ES-I3 (cell line): Measurements from ENCODE around the gene NKAIN1.
"Not testable (repeated sequence)": the region's sequence is repeated elsewhere in the genome, so short reads cannot be mapped to it uniquely, and the experiment has no call there.

Experiments
- H3K36me3 ChIP-seq: 2 replicates; pipeline ENCODE4 v1.6.1; 2013; ENCODE audit warnings: mild to moderate bottlenecking, low read length, control low read depth, moderate library complexity; ENCODE audit not compliant: insufficient read depth
- H3K4me1 ChIP-seq: 2 replicates; pipeline ENCODE4 v1.6.1; 2013; ENCODE audit warnings: mild to moderate bottlenecking, control low read depth, low read length; ENCODE audit not compliant: insufficient read depth
- H3K9ac ChIP-seq: 2 replicates; pipeline ENCODE4 v1.6.1; 2013; ENCODE audit warnings: low read depth, mild to moderate bottlenecking, low read length, moderate library complexity
- H3K9me3 ChIP-seq: 2 replicates; pipeline ENCODE4 v1.6.1; 2013; ENCODE audit warnings: mild to moderate bottlenecking, low read length, moderate library complexity; ENCODE audit not compliant: control insufficient read depth, insufficient read depth

The NKAIN1 gene

DNA sequence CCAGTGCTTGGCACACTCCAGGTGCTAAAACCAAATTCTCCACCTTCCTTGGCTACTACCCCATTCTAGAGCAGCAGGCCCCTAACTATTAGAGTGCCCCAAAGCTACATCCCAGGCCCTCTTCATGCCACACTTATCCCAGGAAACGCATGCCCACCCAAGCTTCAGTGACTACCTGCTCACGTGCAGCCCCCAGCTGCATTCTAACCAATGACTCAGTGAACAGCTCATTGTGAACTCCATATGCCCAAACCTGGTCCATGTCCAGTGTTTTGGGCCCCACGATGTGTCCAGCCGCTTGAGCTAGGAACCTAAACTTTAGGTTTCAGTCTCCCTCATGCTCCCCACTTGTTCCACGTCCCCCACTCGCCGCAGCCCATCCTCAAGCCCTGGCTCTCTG lies 41.5 kb downstream of the NKAIN1 start:
- Histone ChIP-seq H3K9me3 (no peaks in the 10 kb centered on the region), H3K36me3 (no peaks in the 10 kb centered on the region), H3K9ac (no peak overlapping the region), H3K4me1 (no peaks in the 10 kb centered on the region)

DNA sequence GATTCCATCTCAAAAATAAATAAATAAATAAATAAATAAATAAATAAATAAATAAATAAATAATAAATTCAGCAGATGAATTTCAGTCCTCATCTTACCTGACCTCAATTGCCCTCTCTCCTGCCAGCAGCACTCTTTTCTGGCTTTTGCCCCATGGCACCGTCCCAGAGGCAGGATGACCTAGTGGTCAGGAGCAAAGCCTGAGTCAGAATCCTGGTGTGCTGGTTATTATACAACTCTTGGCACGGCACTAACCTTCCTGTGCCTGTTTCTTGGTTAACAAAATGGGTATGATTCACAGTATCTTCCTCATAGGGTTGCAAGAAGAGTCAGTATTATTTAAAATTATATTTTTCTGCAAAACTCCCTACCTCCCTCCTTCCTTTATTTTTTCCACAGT lies 43.0 kb downstream of the NKAIN1 start:
- no peak overlapping the region for H3K9ac ChIP-seq
- no peaks in the 10 kb centered on the region for H3K9me3 ChIP-seq
- H3K36me3 ChIP-seq, result no peaks in the 10 kb centered on the region
- H3K4me1 ChIP-seq, result no peaks in the 10 kb centered on the region

DNA sequence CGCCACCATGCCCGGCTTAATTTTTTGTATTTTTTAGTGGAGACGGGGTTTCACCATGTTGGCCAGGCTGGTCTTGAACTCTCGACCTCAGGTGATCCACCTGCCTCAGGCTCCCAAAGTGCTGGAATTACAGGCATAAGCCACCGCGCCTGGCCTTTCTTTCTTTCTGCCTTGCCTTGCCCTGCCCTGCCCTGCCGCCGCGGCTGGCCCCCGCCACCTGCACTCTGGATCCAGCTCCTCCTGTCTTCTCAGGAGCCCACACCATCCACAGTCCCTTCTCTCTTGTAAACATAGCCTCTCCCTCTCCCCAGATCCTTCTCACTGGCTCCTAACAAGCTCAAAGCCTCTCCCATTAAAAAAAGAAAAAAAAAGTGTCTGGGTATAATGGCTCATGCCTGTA lies 44.4 kb downstream of the NKAIN1 start:
- H3K4me1 ChIP-seq, H3K36me3 ChIP-seq, H3K9ac ChIP-seq, H3K9me3 ChIP-seq: not testable (repeated sequence)

DNA sequence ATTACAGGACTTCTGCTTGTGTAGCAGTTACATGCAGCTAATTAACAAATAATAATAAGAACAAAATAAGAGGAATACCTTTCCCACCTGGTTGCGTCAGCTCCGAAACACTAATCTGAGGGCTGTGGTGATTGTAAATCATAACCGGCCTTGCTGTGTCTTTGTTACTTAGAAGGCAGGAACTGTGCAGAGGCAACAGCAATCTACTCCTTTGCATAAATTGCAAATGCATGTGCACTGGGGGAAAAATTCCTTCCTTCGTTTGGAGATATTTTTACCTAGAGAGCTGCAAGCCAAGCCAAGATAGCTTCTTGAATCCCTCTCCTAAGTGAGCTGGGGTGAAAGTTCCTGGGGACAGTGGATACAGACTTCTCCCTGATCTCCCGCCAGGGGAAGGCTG lies 46.0 kb downstream of the NKAIN1 start:
- Histone ChIP-seq H3K9ac (no peak overlapping the region), H3K9me3 (no peaks in the 10 kb centered on the region), H3K36me3 (no peaks in the 10 kb centered on the region), H3K4me1 (no peaks in the 10 kb centered on the region)

- Histone ChIP-seq H3K9me3 (no peaks in the 10 kb centered on the region), H3K9ac (no peak overlapping the region), H3K36me3 (no peaks in the 10 kb centered on the region), H3K4me1 (no peaks in the 10 kb centered on the region)
These were observed 48.4 kb downstream of the NKAIN1 start for GRCh38 chr1:31191281-31191680.

DNA sequence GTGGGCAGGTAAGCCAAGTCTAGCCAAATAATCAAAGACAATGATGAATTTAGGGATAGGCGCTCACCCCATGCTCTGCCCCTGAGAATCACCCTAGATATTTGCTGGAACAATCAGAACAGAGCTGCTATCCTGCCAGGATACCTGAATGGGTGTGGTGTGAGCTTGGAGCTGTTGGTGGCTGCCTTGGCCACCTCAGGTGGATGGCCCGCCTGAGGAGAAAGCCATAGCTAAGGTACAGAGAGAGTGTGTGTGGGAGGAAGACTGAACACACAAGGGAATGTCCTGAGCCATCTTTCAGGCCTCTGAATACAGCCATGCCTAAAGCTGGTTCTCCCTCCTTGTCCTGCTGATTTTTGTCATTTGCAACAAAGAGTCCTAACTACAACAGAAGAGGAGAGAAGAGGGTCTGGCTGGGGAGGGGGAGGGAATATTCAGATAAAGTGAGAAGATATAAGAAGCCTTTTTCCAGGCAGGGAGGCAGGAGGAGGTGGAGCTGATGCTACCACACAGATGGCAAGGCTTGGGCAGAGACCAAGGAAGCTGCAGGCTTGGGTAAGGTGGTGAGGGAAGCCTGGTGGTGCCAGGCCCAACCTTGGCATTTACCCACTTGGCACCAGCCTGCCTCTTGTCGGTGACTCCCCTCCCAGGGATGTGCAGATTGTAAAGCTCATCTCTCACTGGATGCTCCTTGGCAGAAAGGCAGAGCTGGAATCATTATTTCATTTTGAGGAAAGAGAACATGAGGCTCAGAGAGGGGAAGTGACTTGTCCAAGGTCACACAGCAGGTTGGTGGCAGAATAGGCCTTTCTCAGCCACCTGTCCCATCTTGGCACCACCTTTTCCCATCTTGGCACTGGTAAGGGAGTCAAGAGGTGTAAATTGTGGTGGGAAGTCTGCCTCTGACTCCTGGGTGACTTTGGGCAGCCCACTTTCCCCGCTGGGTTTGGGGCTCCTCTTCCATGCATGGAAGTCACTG lies 49.7 kb downstream of the NKAIN1 start:
- Histone ChIP-seq H3K4me1 (no peaks in the 10 kb centered on the region), H3K36me3 (no peaks in the 10 kb centered on the region), H3K9me3 (no peaks in the 10 kb centered on the region), H3K9ac (no peak overlapping the region)

- Histone ChIP-seq H3K36me3 (no peaks in the 10 kb centered on the region), H3K4me1 (no peaks in the 10 kb centered on the region), H3K9ac (no peak overlapping the region), H3K9me3 (no peaks in the 10 kb centered on the region)
These were observed 55.6 kb downstream of the NKAIN1 start for GRCh38 chr1:31183927-31184554.

GRCh38 chr1:31183126-31183525 lies 56.6 kb downstream of the NKAIN1 start:
- no peaks in the 10 kb centered on the region for H3K36me3 ChIP-seq
- no peaks in the 10 kb centered on the region for H3K9me3 ChIP-seq
- no peaks in the 10 kb centered on the region for H3K4me1 ChIP-seq
- no peak overlapping the region for H3K9ac ChIP-seq

GRCh38 chr1:31182352-31182751 lies 57.3 kb downstream of the NKAIN1 start:
- Histone ChIP-seq H3K4me1 (no peaks in the 10 kb centered on the region), H3K9me3 (no peaks in the 10 kb centered on the region), H3K36me3 (no peaks in the 10 kb centered on the region), H3K9ac (peak overlapping the region; percentile 58; the same call in 1 of the 2 replicates)

- peak overlapping the region; percentile 58; the same call in 1 of the 2 replicates for H3K9ac ChIP-seq
These were observed 58.0 kb downstream of the NKAIN1 start for GRCh38 chr1:31181515-31182343.

DNA sequence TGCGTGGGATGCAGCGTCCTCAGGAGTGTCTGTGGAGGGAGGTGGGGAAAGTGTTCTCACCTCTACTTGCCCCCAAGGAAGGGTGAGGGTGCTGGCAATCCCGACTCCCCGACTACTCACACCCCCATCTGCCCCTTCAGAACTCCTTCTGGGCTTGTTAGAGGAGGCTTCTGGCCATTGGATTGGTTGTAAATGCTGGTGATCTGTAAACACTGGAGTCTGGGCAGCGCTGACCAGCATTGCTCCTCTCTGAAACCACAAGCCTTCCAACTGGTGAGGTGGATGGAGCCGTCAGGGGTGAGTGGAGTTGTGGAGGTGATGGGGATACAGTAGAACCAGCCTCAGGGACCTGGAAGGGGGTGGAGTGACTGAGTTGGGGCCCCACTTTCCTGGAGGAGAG lies 59.3 kb downstream of the NKAIN1 start:
- Histone ChIP-seq H3K9me3 (no peaks in the 10 kb centered on the region), H3K4me1 (no peaks in the 10 kb centered on the region), H3K9ac (no peak overlapping the region), H3K36me3 (no peaks in the 10 kb centered on the region)

More at GRCh38 chr1:31181515-31182343, 58.0 kb downstream of the NKAIN1 start:
- H3K4me1 ChIP-seq, result no peaks in the 10 kb centered on the region
- no peaks in the 10 kb centered on the region for H3K9me3 ChIP-seq
- no peaks in the 10 kb centered on the region for H3K36me3 ChIP-seq

- not testable (repeated sequence) for H3K9me3 ChIP-seq, H3K36me3 ChIP-seq, H3K4me1 ChIP-seq, H3K9ac ChIP-seq
These were observed 63.4 kb downstream of the NKAIN1 start for GRCh38 chr1:31176291-31176690.

DNA sequence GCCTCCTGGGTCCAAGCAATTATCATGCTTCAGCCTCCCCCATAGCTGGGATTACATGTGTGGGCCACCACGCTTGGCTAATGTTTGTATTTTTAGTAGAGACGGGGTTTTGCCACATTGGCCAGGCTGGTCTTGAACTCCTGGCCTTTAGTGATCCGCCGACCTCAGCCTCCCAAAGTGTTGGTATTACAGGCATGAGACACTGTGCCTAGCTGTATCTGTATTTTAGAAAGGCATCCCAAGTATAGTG lies 69.3 kb downstream of the NKAIN1 start:
- Histone ChIP-seq H3K4me1 (peaks cover 9% of the 10 kb centered on the region), H3K9ac (no peak overlapping the region)

GRCh38 chr1:31166462-31166861 lies 73.2 kb downstream of the NKAIN1 start:
- Histone ChIP-seq H3K9me3 (no peaks in the 10 kb centered on the region), H3K4me1 (peaks cover 12% of the 10 kb centered on the region), H3K36me3 (no peaks in the 10 kb centered on the region), H3K9ac (no peak overlapping the region)

More for the DNA sequence above, 69.3 kb downstream of the NKAIN1 start:
- Histone ChIP-seq H3K36me3 (no peaks in the 10 kb centered on the region), H3K9me3 (no peaks in the 10 kb centered on the region)
